Astrocyte of the hippocampus (primary cell): ENCODE measurements around the gene STK38.

ENCODE experiments used
- DNase-seq: peaks from one replicate; pipeline ENCODE4 v3.0.0; 2011; ENCODE audit warnings: low read depth, low spot score

STK38 gene

GRCh38 chr6:36523451-36523850, 23.8 kb downstream of the STK38 start:
- no peak for DNase-seq

GRCh38 chr6:36519352-36519751, 27.9 kb downstream of the STK38 start:
- DNase-seq, result no peak

DNA sequence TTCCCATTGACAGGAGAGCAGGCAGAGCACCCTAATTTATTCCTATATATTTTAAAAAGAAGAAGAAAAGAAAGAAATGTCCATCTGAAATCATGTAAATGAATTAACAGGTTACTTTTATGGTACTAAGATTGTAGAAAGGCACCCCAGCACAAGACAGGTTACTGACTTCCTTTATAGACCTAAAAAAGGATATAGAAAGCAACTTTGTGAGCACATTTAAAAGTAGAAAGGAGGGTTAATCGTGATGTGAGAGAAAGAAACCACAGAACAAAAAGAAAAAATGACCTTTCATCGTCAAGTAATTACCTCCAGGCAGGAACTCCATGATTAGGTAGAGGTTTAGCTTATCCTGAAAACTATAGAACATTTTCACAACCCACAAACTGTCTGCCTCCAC, 29.9 kb downstream of the STK38 start:
- no peak for DNase-seq

- no peak for DNase-seq
These were observed 30.3 kb downstream of the STK38 start for GRCh38 chr6:36516988-36517387.

DNA sequence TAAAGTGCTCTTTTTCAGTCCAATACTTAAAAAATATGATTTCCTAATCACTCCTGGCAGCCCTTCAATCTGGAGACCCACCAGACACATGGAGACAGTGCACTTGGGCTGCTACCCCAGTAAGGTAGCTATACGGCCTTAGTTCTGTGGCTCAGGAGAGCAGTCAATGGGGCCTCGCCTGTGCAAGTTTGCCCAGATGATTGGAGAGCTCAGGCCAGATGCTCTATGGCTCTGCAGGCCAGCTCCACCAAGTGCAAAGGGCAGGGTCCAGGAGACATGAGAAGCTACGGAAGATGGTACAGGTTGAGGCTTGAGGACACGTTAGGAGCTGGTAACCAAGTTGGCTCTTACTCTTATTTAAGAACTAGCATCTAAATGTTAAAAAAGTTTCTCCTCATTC, 30.7 kb downstream of the STK38 start:
- no peak for DNase-seq

DNA sequence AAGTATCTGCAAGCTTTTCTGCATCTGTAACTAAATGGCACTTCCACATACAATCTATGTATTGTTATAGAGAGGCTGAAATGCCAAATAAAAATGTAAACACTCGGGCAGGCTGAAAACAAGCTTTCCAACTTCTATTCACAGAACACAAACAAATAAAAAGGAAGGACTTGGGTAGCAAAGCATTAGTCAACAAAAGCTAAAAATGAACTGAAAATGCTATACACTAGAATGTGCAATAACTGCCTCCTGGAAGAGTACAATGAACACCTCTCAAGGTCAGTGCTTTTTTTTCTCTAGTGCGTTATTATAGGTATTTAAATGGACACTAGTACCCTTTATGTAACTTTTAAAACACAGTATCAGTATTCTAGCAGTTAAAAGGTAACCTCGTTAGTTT, 31.4 kb downstream of the STK38 start:
- no peak for DNase-seq

DNA sequence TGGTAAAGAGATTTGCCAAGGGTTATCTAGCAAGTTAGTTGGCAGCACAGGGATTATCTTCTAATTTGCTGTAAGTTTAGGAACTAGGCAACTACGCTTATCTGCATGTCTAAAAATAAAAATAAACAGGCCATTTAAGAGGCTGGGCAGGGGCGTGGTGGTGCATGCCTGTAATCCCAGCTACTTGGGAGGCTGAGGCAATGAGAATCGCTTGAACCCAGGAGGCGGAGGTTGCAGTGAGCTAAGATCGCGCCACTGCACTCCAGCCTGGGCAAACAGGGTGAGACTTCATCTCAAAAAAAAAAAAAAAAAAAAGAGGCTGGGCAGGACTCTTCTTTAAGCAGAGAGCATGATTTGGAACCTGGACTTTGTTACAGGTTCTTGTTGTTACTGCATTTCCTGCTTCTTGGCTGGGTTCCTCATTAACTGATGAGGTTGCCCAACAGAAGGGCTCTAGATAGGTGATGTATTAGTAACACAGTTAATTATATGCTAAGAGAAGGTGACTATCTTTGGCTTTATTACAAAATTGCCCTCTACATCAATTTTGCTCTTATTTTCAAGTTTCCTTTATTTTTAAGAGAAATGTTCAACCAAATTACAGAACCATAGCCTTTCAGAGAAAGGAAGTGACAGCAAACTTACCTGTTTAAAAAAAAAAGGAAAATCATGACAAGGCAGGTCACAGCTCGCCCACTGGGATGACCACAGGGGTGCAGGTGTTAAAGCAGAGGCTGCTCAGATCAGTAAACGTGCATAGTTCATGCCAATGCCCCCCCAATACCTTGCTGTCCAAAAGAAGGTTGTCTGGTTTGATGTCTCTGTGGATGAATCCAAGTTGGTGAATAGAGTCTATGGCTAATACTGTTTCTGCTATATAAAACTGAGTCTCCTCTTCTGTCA, 32.5 kb downstream of the STK38 start:
- no peak for DNase-seq

DNA sequence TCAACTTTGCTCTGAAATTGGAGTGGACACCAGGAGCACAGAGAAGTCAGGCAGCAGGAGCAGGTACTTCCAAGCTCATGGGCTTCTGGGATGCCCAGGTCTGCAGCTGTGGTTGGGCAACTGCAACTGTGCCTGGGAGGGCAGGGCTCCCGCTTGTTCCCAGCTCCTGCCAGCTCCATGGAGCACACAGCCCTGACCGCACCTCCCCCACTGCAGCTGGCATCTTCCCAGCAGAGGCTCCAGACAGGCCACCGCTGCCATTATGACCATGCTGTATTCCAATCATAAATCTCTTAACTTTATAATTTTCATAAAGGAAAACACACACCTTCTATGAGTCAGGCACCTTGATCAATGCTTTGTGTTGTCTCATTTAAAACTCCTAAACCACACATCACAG, 36.9 kb downstream of the STK38 start:
- DNase-seq, result no peak

DNA sequence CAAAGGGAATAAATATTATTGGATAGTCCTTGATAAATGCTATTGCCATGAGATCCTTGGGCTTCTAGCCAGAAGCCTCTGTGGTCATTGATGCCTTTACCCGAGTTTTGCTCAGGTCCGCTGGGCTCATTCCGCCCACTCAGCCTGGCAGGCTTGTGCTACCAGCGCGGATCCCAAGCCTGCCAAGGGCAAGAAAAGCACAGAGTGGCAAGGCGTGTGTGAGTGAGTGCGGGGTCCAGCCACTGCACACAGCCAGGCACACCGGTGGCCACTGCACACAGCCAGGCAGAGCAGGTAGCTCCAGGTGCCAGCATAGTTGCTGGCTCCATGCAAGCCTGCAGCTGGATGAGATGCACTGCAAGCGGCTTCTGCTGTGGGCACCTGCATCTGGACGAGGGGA, 38.7 kb downstream of the STK38 start:
- no peak for DNase-seq

GRCh38 chr6:36506611-36507010, 40.7 kb downstream of the STK38 start:
- no peak for DNase-seq

DNA sequence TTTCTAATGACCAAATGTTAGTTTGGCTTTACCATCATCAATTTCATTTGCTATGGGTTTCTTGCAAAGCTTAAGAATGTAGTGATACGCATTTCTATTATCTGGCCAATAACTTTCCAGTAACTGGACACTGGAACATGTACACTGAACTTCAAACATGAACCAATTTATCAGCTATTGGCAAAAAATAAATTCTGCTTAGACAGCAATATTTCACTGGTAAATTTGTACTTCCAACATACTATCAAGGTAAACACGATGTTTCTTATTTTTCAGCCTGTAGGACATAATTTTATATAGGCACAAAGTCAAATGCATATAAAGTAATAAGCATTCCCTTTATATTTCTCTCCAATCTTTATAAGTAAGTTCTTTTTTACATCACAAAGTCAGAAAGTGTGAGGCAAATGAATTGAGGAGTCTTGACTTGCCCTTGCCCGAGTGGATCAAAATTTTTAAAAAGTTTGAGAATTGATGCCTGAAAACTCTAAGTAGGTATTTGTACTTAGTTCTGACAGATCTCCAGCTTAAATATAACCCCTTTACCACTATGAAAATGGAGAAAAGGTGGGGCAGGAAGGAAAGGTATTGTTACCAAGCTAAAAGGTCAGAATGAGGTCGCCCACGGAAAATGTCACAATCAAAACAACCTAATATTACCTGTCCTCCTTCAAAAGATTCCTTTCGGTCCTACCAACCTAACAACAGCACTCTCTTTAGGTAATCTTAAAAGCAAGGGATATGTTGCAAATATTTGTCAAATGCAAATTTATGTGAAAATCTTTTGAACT, 41.3 kb downstream of the STK38 start:
- DNase-seq, result no peak

- no peak for DNase-seq
These were observed 42.3 kb downstream of the STK38 start for GRCh38 chr6:36504982-36505381.

DNA sequence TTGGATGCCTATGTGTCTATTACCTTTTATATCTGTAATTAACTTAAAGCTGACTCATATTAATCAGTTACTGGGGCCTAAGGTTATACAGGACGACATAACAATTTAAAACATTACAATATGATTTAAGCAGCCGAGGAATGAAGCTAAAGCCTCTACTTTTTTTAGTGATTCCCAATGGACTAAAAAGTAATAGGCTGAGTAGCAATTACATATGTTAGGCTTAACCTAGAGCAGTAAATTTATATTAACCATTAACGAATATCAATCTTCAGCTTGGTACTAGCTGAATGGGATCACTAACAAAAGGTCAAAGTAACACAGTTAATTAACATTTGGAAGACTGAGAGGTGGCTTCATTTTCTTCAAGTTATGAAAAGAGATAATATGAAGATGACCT, 43.1 kb downstream of the STK38 start:
- DNase-seq, result no peak

GRCh38 chr6:36501686-36502085, 45.6 kb downstream of the STK38 start:
- no peak for DNase-seq

GRCh38 chr6:36499918-36500317, 47.4 kb downstream of the STK38 start:
- no peak for DNase-seq

- no peak for DNase-seq
These were observed 52.2 kb downstream of the STK38 start for GRCh38 chr6:36495086-36495485.

- peak; percentile 51 for DNase-seq
These were observed 53.4 kb downstream of the STK38 start for GRCh38 chr6:36493859-36494258.

- DNase-seq, result no peak
These were observed 54.0 kb downstream of the STK38 start for GRCh38 chr6:36493319-36493718.

DNA sequence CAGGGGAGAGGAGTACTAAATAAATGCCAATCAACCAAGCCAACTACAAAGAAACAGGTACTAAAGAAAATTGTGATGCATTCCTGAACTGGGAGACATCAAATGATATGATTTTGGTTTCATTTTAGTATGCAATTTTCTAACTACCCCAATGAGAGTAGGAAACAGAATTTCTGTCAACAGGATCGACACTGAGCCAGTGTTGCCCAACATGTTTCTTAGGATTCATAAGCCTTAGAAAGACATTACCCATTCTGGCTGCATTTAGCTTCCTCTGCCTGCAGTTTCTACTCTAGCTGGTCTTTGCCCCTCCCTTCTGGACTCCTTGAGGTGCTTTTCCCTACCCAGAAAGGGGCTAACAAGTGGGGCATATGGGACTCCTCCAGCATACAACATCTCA, 54.7 kb downstream of the STK38 start:
- no peak for DNase-seq

- no peak for DNase-seq
These were observed 55.2 kb downstream of the STK38 start for GRCh38 chr6:36492092-36492491.

DNA sequence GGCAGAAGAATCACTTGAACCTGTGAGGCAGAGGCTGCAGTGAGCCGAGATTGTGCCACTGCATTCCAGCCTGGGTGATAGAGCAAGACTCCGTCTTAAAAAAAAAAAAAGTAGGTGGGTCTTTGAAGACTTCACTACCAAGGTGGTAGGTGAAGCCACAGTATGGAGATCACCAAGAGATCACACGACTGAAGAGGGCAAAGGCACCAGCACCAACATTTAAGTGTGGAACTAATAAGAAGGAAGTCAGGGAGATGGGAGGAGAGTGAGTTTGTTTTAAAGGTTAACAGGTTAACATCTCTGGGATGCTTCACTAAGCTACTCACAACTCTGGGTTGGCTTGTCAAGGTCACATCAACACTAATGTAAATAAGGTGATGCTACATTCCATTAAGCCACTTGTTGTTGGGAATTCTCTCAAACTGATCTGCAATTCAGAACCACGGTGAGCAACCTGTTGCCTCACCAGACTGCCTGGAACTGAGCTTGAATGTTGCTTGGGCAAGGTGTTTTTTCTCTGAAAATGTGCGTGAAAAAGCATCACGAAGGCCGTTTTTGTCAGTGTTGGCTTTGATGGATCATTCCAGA, 55.8 kb downstream of the STK38 start:
- DNase-seq, result no peak

- DNase-seq, result no peak
These were observed 57.9 kb downstream of the STK38 start for GRCh38 chr6:36489426-36489825.

DNA sequence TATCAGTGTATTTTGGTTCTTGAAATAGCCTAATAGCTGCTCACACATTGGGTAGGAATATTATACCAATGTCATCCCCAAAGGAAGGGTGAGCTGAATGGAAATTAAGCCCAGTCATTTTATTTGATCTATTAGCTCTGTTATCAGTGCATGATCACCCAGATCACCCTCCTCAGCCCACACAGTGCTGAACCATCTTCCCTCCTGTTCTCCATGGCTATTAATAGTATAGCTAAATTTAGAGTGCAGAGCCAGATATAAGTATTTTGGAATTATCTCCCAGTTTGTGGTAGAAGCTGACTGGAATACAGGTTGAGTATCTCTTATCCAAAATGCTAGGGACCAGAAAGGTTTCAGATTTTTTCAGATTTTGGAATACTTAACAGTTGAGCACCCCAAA, 59.1 kb downstream of the STK38 start:
- DNase-seq, result no peak
